HG02623 (cell line): Measurements from ENCODE around the gene CLEC18C.
"Not testable (repeated sequence)": the region's sequence is repeated elsewhere in the genome, so short reads cannot be mapped to it uniquely, and the experiment has no call there.

Experiments
- ATAC-seq: cut with Tn5 transposase; IDR thresholded peaks from one replicate; pipeline ENCODE4 v1.9.1; 2021; ENCODE audit warnings: moderate library complexity; ENCODE audit not compliant: unreplicated experiment

Gene CLEC18C

DNA sequence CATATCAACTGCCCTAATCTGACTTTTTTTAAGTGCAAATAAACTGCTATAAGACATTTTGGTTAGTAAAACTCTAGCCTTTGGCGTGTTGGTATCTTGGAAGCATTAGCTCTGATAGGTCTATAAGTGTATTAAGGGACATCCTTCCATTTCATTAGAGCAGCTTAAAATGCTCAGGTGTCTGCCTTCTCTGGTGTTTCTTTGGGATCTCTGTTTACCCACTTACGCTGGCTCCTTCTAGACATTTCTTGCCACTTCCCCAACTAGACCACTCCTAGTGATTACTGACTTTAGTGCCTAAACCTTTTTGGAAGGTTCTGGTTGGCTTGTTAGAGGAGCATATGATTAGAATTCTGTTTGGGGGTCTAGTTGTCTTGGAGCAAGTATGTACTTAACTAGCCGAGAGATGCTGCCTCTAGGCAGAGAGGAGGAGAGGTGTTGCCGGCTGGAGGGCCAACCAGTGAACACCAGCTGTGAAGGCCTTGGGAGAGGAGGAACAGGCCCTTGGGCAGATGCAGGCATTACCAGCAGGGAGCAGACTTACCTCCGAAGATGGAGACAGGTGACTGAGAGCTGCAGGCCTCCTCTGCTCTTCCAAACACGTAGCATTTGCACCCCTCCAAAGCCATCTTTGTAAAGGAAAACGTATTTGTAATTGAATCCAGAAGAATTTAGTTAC lies 15.2 kb upstream of the CLEC18C start:
- no peak for ATAC-seq

DNA sequence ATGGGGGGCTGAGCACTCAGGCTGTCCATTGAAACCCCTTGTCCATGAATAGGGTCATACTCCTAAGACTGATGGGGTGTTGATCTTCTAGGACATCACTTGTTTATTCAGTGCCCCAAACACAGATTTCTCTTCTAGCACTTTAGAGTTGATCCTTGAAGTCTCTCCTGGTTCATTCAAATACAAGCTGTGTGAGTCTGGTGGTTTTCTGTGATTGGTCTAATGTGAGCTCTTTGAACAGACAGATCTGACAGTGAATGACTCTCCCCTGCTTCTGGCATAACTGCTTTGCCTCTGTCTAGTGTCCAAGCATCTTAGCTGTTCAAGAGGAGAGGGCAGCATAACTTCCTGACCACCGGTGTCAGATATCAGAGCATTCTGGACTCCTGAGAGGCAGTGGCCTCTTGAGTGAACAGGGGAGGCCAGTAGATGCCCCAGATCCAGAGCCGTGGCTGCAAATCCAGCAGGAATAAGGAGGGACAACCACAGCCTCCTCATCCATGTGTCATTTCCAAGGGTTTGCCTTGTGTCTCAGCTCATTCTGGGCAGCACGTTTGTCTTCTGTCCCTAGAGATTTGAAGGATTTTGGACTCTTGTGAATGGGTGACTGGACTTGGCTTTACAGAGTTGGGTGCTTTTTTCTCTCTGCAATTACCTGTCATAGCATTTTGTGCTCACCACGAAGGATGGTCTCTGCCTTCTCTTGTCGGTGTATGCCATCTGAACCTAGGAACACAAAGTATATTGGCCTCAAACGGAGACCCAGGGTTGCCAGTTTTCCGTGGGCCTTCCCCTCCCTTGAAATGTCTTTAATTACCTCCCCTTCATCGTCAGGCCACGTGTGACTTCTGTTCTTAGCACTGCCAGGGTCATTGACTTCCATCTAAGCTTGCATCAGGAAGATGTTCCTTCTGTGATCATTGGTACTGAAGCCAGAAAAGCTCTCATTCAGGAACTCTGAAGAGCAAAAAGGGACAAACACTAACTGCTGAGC lies 13.9 kb upstream of the CLEC18C start:
- no peak for ATAC-seq

DNA sequence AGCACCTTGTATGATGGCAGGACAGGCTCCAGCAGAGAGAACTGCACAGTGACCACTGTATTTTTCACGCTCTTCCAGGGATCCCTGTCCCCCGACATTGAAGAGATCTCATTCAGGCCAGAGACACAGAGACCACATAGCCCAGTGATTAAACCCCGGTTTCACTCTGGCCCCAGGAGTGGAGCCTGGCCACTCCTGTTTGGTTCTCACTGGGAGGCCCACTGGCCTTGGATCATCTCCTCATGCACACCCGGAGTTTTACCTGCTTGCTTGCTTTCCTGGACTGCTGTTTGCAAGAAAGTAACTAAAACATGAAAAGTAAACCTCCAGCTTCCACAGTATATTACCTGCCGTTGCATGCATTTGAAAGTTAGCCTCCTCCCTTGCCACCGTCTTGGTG lies 13.2 kb upstream of the CLEC18C start:
- ATAC-seq: no peak

DNA sequence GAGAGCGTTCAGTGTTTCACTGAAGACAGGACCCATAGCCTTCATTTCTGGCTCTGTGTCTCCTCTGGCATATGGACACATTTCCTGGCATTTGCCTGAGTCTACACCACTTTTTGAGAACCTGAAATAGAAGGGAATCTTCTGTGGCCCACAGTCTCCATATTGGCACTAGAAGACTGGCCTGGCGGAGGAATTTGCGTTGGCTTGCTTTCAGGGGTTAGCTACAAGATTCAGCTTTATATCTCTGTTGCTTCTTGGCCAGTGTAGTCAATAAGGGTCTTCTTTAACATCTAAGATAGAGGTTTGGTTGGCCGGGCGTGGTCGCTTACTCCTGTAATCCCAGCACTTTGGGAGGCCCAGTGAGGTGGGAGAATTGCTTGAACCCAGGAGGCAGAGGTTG lies 12.8 kb upstream of the CLEC18C start:
- ATAC-seq: no peak

DNA sequence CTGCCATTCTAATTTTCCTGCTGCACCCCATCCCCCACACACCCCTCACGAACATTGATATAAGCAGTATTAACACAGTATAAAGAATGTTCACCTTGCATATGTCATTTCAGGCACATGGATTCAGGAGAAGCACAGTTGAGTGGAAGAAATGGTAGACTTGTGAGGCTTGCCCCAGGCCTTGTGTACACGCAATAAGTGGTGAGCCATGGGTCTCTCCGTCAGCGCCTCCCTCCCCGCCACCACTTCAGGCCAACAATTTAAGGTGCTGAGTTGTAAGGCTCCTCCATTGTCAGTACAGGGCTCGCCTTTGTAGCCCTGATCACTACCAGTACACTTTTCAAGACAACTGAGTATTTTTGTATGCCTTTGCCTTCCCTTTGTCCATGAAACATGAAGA lies 12.2 kb upstream of the CLEC18C start:
- no peak for ATAC-seq

DNA sequence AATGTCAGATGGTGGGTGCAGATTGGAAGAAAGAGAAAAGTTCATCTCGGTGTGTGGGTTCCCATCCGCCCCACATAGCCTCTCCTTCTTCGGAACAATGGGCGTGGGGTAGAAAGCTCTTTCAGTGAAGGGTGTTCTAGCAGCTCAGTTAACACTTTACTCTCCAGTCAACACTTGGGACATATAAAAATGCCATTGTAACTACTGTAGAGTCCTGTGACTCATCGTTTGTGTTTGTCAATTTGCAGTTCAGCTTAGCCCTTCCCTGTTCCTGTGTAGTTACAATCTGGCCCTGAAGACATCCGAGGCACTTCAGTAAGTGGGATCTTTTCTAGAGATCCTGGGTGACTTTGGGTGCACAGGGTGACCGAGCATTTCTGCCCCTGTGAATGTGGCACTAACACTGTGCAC lies 11.5 kb upstream of the CLEC18C start:
- no peak for ATAC-seq

DNA sequence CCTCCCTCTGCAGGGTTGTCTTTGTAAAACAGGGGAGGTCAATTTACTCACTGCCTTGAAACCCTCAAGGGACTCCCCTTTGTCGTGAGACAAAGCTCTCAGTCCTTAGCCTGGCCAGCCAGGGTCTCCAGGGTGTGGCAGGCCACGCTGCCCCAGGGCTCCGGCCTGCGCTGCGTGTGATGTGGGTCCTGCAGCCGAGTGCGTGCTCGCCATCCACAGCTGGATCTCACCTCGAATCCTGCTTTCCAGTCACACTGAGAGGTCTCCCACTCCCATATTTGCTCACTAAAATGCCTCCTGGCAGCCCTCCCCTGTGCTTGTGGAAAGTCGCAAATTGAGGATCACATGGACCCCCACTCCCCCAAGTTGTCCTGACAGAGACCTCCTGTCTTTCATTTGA lies 10.0 kb upstream of the CLEC18C start:
- no peak for ATAC-seq

DNA sequence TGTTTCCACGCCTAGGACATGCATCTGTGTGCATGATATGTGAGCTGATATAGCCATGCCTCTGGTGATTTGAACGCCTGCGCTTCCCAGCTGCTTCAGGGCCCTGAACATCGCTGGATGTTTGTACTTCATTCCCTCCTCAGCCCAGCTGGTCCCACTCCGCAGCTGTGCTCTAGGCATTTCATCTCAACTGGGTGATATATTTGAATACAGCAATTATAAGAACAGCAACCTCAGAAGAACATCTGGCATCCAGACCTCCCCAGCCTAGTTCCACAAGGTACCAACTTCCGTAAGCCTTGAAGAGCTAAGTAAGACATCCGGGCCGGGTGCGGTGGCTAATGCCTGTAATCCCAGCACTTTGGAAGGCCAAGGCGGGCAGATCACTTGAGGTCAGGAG lies 6.9 kb upstream of the CLEC18C start:
- ATAC-seq: not testable (repeated sequence)

DNA sequence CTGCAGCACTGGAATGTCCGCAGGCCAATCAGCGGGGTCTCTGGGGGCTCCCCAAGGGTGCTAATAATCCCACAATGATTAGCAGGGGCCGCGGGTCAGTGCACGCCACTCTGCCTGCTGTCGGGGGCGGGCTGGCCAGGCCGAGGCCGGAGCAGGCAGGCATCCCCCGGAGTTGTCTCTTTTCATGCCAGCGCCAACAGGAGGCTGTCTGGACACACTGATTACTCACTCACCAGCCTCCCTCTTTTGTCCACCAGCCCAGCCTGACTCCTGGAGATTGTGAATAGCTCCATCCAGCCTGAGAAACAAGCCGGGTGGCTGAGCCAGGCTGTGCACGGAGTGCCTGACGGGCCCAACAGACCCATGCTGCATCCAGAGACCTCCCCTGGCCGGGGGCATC lies 329 bp downstream of the CLEC18C start:
- not testable (repeated sequence) for ATAC-seq

DNA sequence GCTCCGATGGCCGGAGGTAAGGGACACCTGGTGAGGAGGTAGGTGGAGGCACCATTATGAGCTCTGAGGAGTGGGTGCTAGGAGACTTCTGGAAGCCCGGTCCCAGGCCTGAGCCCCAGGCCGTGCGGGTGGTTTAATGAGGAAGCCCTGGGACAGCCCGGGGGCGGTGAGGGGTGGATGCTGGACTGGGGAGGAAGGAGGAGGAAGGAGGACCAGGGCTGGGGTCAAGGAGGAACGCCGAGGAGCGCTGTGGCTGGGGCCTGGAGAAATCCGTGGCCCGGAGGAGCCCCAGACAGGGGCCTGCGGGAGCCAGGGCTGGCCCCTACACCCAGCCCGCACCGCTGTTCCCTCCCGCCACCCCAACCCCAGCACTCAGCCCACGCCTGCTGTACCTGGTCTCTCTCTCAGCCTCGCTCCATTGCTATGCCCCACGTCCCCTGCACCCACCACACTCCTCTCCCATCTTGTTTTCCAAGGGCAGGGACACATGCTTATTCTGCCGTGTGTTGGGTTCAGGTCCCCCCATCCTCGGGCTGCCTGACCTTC lies 873 bp downstream of the CLEC18C start:
- ATAC-seq: not testable (repeated sequence)

DNA sequence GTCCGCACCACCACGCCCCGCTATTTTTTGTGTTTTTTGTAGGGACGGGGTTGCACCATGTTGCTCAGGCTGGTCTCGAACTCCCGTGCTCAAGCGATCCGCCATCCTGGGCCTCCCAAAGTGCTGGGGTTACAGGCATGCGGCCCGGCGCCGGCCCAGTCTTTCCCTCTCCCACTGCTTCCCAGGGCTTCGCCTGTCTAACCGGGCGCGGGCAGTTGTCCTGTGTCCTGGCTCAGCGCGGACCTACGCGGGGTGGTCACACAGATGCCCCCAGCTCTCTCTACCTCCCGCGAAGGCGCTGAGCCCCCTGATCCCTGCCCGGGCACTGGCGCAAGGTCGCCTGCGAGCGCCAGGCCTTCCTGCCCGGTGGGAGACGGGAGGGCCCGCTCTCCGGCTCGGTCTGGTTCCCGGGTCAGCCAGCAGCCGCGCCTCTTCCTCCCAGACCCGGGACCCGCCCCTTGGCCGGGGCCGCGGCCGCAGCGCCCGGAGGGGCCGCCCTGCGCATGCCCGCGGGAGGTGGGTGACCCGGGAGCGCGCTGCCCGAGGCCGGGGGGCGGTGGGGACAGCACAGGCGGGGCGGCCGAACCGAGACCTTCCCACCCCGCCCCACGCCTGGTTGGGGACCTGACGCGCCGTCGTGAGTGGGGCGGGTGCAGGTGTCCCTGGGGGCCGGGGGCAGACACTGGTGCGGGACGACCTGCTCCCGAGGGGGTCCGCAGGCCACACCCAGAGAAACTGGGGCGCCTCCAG lies 14.4 kb downstream of the CLEC18C start:
- ATAC-seq: not testable (repeated sequence)

DNA sequence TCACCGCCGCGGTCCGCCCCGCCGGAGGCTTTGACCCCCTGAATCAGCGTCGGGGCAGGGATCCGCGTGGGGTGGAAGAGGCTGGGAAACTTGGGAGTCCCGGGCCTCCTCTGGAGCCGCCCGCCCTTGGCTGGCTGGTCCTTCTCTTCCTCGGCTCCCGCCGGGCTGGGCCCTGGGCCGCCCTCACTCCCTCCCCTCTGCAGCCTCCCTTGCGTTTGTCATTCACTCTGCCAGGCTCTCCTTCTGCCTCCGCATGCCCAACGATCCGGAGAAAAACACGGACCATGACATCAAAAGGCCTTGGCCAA lies 15.0 kb downstream of the CLEC18C start:
- ATAC-seq: not testable (repeated sequence)

DNA sequence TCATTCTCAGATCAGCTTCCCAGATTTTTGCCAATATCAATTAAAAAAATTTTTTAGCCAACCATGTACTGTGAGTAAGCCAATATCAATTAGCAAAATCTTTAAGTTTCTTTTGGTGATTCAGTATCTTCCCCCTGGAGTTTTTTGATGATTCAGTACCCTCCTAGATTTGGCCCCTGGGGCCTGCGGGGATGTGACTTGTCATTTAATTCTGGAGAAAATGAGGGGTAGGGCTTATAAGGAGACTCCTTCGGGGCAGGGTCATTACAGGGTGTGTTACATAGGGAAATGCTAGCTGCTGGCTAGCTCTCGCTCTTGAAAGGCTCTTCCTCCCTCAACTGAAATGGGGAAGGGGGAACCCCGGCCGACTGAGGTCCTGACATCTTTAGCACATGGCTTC lies 17.0 kb downstream of the CLEC18C start:
- not testable (repeated sequence) for ATAC-seq

DNA sequence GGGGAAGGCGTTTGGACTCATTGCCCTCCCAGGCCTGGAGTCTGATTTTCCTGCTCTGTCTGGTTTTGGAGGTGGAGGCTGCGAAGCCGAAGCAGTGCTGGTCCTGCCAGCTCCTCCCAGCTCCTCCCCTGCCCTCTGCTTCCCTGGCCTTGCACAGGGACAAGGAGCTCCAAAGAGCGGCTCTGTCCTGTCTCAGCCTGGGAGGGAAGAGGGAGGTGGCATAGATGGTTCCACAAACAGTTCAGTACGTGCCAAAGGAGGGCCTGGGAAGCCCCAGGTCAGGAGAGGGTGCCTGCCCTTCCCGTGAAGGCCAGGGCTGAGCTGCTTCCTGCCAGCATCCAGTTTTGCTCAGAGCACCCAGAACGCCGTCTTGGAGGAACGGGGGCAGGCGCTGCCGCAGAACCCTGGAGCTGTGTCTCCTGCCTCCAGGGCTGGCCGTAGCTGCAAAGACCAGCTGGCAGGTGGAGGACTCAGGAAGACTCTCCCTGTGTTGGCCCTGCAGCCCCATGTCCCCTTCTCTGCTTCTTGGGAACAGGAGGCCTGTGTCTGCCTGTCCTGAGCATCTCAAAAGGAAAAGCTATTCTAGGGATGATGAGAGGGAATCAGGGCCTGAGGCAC lies 23.2 kb downstream of the CLEC18C start:
- ATAC-seq: not testable (repeated sequence)

DNA sequence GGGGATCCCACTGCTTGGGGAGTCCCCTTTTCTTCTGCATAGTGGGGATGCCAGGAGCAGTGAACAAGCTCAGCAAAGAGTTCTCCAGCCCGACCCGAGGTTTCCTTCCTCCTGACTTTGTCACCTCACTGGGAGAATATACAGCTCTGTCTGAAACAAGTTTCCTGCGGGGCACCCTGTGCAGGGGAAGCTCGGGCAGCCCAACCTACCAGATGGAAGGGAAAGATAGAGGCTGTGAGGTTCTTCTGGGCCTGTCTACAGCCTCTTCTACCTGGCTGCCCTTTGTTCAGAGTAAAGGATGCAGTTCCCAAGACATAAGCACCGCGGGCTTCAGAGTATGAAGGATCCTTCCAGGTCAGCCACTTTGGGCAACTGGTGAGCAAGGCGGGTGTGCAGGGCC lies 24.0 kb downstream of the CLEC18C start:
- not testable (repeated sequence) for ATAC-seq

DNA sequence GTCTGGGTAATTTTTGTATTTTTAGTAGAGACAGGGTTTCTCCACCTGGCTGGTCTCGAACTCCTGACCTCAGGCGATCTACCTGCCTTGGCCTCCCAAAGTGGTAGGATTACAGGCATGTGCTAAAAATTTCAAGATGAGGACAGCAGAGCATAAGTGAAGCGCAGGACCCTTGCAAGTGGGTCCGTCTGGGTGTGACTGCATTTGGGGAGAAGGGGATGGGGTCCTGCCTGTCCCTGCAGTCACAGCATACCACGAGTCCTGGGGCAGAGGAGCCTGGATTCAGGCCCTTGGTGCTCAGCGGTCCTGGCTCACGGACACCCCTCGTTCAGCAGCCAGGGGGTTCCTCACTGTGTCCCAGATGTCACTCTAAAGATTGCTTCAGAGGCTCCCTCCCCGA lies 24.6 kb downstream of the CLEC18C start:
- ATAC-seq: not testable (repeated sequence)

DNA sequence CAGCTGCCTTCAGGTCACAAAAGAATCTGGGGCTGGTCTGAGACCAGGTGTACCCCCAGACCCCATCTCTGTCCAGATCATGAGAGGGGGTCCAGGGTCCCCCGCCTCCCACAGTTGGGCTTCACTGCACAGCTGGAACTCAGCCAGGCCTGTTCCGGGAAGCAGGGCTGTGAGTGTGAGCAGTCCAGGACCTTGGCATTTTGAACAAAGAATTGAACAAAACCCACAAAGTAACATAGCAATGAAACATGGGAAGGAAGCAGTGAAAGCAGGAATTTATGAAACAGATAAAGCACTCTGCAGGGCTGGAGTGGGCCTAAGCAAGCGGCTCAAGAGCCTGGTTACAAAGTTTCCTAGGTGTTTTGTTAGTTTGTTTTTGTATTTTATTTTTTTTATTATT lies 25.1 kb downstream of the CLEC18C start:
- not testable (repeated sequence) for ATAC-seq

DNA sequence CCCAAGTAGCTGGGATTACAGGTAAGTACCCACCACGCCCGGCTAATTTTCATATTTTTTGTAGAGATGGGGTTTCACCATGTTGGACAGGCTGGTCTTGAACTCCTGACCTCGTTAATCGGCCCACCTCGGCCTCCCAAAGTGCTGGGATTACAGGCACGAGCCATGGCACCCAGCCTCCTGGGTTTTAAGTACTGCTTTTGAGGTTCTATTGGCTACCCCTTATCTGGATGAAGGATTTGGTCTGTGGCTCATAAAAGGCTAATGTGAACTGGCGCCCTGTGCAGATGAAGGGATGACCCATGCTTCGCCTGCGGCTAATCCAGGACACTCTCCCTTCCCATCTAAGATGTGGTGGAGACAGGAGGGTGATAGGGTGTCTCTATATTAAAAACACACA lies 25.6 kb downstream of the CLEC18C start:
- ATAC-seq: not testable (repeated sequence)

DNA sequence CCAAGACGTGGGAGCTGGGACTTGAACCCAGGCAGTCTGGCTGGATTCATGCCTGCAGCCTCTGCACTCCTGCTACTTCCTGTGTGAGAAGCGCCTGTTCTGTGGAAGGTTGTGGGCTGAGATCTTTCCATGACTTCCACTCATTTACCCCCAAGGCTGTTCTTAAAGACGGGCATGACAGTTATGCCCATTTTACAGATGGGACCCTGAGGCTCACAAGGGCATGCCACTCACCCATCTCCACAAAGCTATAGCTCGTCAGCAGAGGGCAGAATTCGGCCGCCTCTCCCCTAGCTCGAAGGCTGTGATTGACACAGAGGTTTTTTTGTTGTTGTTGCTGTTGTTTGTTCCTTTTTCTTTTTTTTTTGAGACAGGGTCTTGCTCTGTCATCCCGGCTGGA lies 26.5 kb downstream of the CLEC18C start:
- not testable (repeated sequence) for ATAC-seq

DNA sequence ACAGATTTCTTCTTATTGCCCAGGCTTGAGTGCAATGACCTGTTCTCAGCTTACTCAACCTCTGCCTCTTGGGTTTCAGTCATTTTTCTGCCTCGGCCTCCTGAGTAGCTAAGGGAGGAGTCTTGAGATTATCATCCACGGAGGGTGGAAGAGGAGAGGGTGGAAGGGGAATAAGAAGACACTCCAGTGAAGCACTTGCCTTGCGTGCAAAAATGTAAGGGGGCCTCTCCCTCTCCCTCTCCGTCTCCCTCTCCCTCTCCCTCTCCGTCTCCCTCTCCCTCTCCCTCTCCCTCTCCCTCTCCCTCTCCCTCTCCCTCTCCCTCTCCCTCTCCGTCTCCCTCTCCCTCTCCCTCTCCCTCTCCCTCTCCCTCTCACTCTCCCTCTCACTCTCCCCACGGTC lies 29.9 kb downstream of the CLEC18C start:
- ATAC-seq: not testable (repeated sequence)

DNA sequence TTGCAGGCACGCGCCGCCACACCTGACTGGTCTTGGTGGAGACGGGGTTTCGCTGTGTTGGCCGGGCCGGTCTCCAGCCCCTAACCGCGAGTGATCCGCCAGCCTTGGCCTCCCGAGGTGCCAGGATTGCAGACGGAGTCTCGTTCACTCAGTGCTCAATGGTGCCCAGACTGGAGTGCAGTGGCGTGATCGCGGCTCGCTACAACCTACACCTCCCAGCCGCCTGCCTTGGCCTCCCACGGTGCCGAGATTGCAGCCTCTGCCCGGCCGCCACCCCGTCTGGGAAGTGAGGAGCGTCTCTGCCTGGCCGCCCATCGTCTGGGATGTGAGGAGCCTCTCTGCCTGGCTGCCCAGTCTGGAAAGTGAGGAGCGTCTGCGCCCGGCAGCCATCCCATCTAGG lies 30.4 kb downstream of the CLEC18C start:
- ATAC-seq: not testable (repeated sequence)
